Endothelial cell of umbilical vein (primary cell): ENCODE measurements around the gene AADAT. TPM values are rescaled to one million over a fixed set of nuclear protein-coding genes. Genes with fewer than 3 reads are reported as not detected.

Source experiments
- BruUV-seq: library from RNA; stranded (reverse); fragments of 400-500 nt; replicated peaks from 2 replicates; lab custom pipeline; 2021; lab: Mats Ljungman, UMichigan
- CTCF ChIA-PET: fragments of 300-600, 350-600 bp; sonication (Branson Sonifier 250); formaldehyde crosslinking; loops from one replicate; lab custom pipeline; 2021; ENCODE audit warnings: antibody characterized with exemption, inconsistent platforms; lab: Charles Lee
- POLR2A ChIA-PET: fragments of 300-600, 350-600 bp; sonication (Branson Sonifier 250); formaldehyde crosslinking; loops from one replicate; lab custom pipeline; 2021; ENCODE audit warnings: antibody characterized with exemption, inconsistent platforms; lab: Charles Lee
- DNase-seq: peaks from one replicate; pipeline ENCODE4 v3.0.0-alpha.2; 2011; ENCODE audit warnings: low read depth, low spot score
- FAIRE-seq: peaks from 2 replicates; lab custom pipeline; 2011; peaks lifted over from hg19 to GRCh38; lab: Jason Lieb, UNC
- H2AFZ ChIP-seq: 2 replicates; pipeline ENCODE4 v1.6.0; 2012; ENCODE audit warnings: low read depth, low read length, control low read depth, inconsistent platforms
- H3K27ac ChIP-seq: 2 replicates; pipeline ENCODE4 v1.5.1; 2011; ENCODE audit warnings: low read depth, mild to moderate bottlenecking, control low read depth, low read length, moderate library complexity; ENCODE audit not compliant: insufficient read depth
- H3K27me3 ChIP-seq, 2 experiments: 2 replicates each; pipeline versions ENCODE4 v1.6.0 to v1.6.1; 2011; ENCODE audit warnings: low read length in 2 of 2, mixed read lengths in 1 of 2; ENCODE audit not compliant: control insufficient read depth in 2 of 2, insufficient read depth in 2 of 2
- H3K36me3 ChIP-seq, 2 experiments: 2 replicates in 1 of 2; 3 replicates in 1 of 2; pipeline ENCODE4 v1.5.1; 2011; ENCODE audit warnings: low read length in 2 of 2, mild to moderate bottlenecking in 1 of 2, moderate library complexity in 1 of 2; ENCODE audit not compliant: control insufficient read depth in 2 of 2, insufficient read depth in 2 of 2; ENCODE audit errors: extremely low read depth in 1 of 2
- H3K4me1 ChIP-seq: 3 replicates; pipeline ENCODE4 v1.5.1; 2011; ENCODE audit warnings: mild to moderate bottlenecking, low read length; ENCODE audit not compliant: control insufficient read depth, insufficient read depth; ENCODE audit errors: extremely low read depth
- H3K4me2 ChIP-seq: 2 replicates; pipeline ENCODE4 v1.6.1; 2011; ENCODE audit warnings: low read length, control low read depth, mixed read lengths; ENCODE audit not compliant: insufficient read depth
- H3K4me3 ChIP-seq, 3 experiments: fragments of 200-600 bp in 1 of 3; sonication (generic), shearing (Covaris generic) in 1 of 3; replicated peaks in 1 of 3; 2 replicates each; pipeline ENCODE4 v1.5.1; 2011 to 2016; ENCODE audit warnings: control low read depth in 3 of 3, low read length in 3 of 3, mild to moderate bottlenecking in 2 of 3, inconsistent platforms in 1 of 3, low read depth in 1 of 3, moderate library complexity in 1 of 3; ENCODE audit not compliant: insufficient read depth in 1 of 3
- H3K79me2 ChIP-seq: 2 replicates; pipeline ENCODE4 v1.6.0; 2012; ENCODE audit warnings: low read length, inconsistent platforms; ENCODE audit not compliant: control insufficient read depth, insufficient read depth
- H3K9ac ChIP-seq: replicated peaks from 2 replicates; pipeline ENCODE3; 2011; ENCODE audit warnings: low read length, control low read depth; ENCODE audit not compliant: insufficient read depth; ENCODE audit errors: extremely low read depth
- H3K9me1 ChIP-seq: replicated peaks from 3 replicates; pipeline ENCODE4 v1.6.0; 2011; ENCODE audit warnings: mild to moderate bottlenecking, low read length; ENCODE audit not compliant: control insufficient read depth, insufficient read depth; ENCODE audit errors: extremely low read depth
- H3K9me3 ChIP-seq: replicated peaks from 2 replicates; pipeline ENCODE4 v1.5.1; 2012; ENCODE audit warnings: low read length, inconsistent platforms; ENCODE audit not compliant: control insufficient read depth, insufficient read depth
- H4K20me1 ChIP-seq: replicated peaks from 2 replicates; pipeline ENCODE3; 2011; ENCODE audit warnings: mild to moderate bottlenecking, low read length; ENCODE audit not compliant: control insufficient read depth, insufficient read depth; ENCODE audit errors: extremely low read depth
- EZH2 ChIP-seq: IDR thresholded peaks from 2 replicates; pipeline ENCODE4 v1.6.1; 2012; ENCODE audit warnings: borderline replicate concordance, low read depth, mild to moderate bottlenecking, moderate library complexity, low read length, inconsistent platforms; ENCODE audit not compliant: severe bottlenecking
- FOS ChIP-seq: IDR thresholded peaks from 2 replicates; pipeline ENCODE4 v1.6.1; 2011; ENCODE audit warnings: mild to moderate bottlenecking, low read length, moderate library complexity, borderline replicate concordance; ENCODE audit not compliant: insufficient read depth
- GATA2 ChIP-seq: IDR thresholded peaks from 2 replicates; pipeline ENCODE4 v1.7.0; 2011; ENCODE audit warnings: low read depth, mild to moderate bottlenecking, moderate library complexity, mixed read lengths, low read length; ENCODE audit not compliant: insufficient read length, insufficient read depth
- JUN ChIP-seq: IDR thresholded peaks from 2 replicates; pipeline ENCODE4 v1.6.1; 2011; ENCODE audit warnings: borderline replicate concordance, low read depth; ENCODE audit not compliant: insufficient read length, insufficient read depth
- MYC ChIP-seq: IDR thresholded peaks from one replicate; pipeline ENCODE4 v1.6.1; 2011; ENCODE audit warnings: mild to moderate bottlenecking, low read depth, low read length
- POLR2A ChIP-seq: IDR thresholded peaks from 2 replicates; pipeline ENCODE4 v1.6.1; 2012; ENCODE audit warnings: low read depth, mild to moderate bottlenecking, control low read depth, low read length
- POLR2AphosphoS5 ChIP-seq: IDR thresholded peaks from 2 replicates; pipeline ENCODE4 v1.6.1; 2012; ENCODE audit warnings: low read depth, mild to moderate bottlenecking, control low read depth, low read length, moderate library complexity; ENCODE audit not compliant: insufficient read depth
- dilution Hi-C: fragments of 300-500 bp; cut with MboI; formaldehyde crosslinking; loops from one replicate; pipeline ENCODE4 v1.15.0; 2019; ENCODE audit warnings: low sequenced_read_pairs; ENCODE audit not compliant: extremely low pct_ligation_motif_present
- intact Hi-C: fragments of 100-400 bp; cut with micrococcal nuclease; formaldehyde crosslinking; loops from one replicate; pipeline ENCODE4 v1.10.0; 2022
- polyA plus RNA-seq, 4 experiments: library from polyadenylated mRNA; depleted of rRNA in 3 of 4; stranded (reverse) in 3 of 4; unstranded in 1 of 4; fragments of >200 nt; gene quantifications; 2 replicates each; pipeline versions ENCODE4 v1.2.1 to v1.2.3, GENCODE V29; 2011 to 2012; ENCODE audit warnings: missing spikeins in 1 of 4
- total RNA-seq: library from RNA; stranded (reverse); gene quantifications from 2 replicates; pipeline ENCODE4 v1.2.3, GENCODE V29; 2021
- TF ChIP-seq, protein P1 (sequence below), 2 donors: IDR thresholded peaks; 1 replicate in 1 of 2; 2 replicates in 1 of 2; pipeline ENCODE4 v1.5.1; 2011; ENCODE audit warnings: low read length in 2 of 2, mild to moderate bottlenecking in 2 of 2, moderate library complexity in 2 of 2, control low read depth in 1 of 2, inconsistent platforms in 1 of 2, low read depth in 1 of 2; ENCODE audit not compliant: insufficient read depth in 1 of 2; ENCODE audit errors: extremely low read depth in 1 of 2
- TF ChIP-seq, protein P2 (sequence below): IDR thresholded peaks from 2 replicates; pipeline ENCODE4 v1.6.1; 2011; ENCODE audit not compliant: insufficient read depth, insufficient read length

The AADAT gene
- total and polyA plus RNA-seq, 2 donors (not counting 3 experiments of a cell fraction or from before 2014, with no cell fraction given): 1.8 to 2.5 TPM

DNA sequence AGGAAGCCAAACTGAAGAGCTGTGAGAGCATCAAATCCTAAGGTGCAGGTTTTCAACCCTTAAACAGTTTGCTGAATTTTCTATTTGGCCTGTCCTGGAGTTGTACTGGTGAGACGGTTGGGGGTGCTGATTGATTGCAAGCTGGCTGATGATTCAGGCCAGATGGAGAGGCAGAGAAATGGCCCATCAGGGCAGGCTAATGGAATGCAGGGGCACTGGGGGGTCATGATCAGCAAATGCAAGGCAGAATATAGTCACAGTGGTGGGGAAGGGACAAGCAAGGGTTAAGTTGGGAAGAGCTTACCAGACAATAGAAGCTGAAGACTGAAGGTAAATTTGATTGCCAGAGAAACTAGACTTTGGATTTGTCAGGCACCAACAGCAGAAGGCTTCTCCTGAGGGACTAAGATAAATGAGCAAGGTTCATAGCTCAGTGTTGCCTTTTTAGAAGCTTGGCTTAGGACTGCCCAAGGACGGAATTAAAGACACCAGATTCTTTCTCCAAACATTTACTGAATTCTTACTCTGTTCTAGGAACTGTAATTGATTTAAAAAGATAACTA, 4.3 kb upstream of the AADAT start:
- intact Hi-C loops: no loop called here
- H2AFZ ChIP-seq: no peak overlapping the region
- TF ChIP-seq POLR2AphosphoS5: no peak
- no peak for TF ChIP-seq FOS
- no peak for TF ChIP-seq MYC
- FAIRE-seq (no peak), DNase-seq (no peak)
- no peaks in the 10 kb centered on the region for H3K36me3 ChIP-seq
- H3K9ac ChIP-seq: no peak overlapping the region
- H3K27me3 ChIP-seq: no peaks in the 10 kb centered on the region
- H3K4me3 ChIP-seq: no peak overlapping the region
- ChIA-PET POLR2A (no interaction called here), CTCF (interaction anchor here (1.2 kb wide), 1 partner anchor 284 kb away, joined by 4 read pairs; no protein-coding TSS in a partner anchor)
- H4K20me1 ChIP-seq: no peaks in the 10 kb centered on the region
- H3K9me1 ChIP-seq: no peaks in the 10 kb centered on the region
- H3K4me2 ChIP-seq: no peak overlapping the region
- dilution Hi-C loops: no loop called here
- H3K27ac ChIP-seq: no peak overlapping the region
- no TSS peak for BruUV-seq
- H3K9me3 ChIP-seq: no peaks in the 10 kb centered on the region
- no peaks in the 10 kb centered on the region for H3K4me1 ChIP-seq
- H3K79me2 ChIP-seq: no peaks in the 10 kb centered on the region

DNA sequence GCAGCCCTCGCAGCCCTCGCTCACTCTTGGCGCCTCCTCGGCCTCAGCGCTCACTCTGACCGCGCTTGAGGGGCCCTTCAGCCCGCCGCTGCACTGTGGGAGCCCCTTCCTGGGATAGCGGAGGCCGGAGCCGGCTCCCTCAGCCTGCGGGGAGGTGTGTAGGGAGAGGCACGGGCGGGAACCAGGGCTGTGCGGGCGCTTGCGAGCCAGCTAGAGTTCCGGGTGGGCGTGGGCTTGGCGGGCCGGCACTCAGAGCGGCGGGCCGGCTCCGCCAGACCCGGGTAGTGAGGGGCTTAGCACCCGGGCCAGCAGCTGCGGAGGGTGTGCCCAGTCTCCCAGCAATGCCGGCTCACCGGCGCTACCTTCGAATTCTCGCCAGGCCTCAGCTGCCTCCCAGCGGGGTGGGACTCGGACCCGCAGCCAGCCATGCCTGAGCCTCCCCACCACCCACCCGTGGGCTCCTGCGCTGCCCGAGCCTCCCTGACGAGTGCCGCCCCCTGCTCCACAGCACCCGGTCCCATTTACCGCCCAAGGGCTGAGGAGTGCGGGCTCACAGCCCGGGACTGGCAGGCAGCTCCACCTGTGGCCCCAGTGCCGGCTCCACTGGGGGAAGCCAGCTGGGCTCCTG, 1.4 kb upstream of the AADAT start:
- no TSS peak for BruUV-seq
- H3K36me3 ChIP-seq: no peaks in the 10 kb centered on the region
- dilution Hi-C loops (no loop called here), intact Hi-C loops (no loop called here)
- no peaks in the 10 kb centered on the region for H3K79me2 ChIP-seq
- H2AFZ ChIP-seq: no peak overlapping the region
- DNase-seq (no peak), FAIRE-seq (no peak)
- no peaks in the 10 kb centered on the region for H3K9me3 ChIP-seq
- ChIA-PET POLR2A (no interaction called here), CTCF (interaction anchor here (0.6 to 3.0 kb wide), 6 partner anchors 11 to 478 kb away, joined by 3 to 19 read pairs (median 3); no protein-coding TSS in a partner anchor)
- H3K9me1 ChIP-seq: no peaks in the 10 kb centered on the region
- H3K4me2 ChIP-seq: no peak overlapping the region
- H3K27me3 ChIP-seq: no peaks in the 10 kb centered on the region
- H3K4me3 ChIP-seq: no peak overlapping the region
- H4K20me1 ChIP-seq: no peaks in the 10 kb centered on the region
- H3K27ac ChIP-seq: no peak overlapping the region
- H3K4me1 ChIP-seq: peaks cover 3% of the 10 kb centered on the region
- no peak overlapping the region for H3K9ac ChIP-seq
- TF ChIP-seq, protein P1, sequence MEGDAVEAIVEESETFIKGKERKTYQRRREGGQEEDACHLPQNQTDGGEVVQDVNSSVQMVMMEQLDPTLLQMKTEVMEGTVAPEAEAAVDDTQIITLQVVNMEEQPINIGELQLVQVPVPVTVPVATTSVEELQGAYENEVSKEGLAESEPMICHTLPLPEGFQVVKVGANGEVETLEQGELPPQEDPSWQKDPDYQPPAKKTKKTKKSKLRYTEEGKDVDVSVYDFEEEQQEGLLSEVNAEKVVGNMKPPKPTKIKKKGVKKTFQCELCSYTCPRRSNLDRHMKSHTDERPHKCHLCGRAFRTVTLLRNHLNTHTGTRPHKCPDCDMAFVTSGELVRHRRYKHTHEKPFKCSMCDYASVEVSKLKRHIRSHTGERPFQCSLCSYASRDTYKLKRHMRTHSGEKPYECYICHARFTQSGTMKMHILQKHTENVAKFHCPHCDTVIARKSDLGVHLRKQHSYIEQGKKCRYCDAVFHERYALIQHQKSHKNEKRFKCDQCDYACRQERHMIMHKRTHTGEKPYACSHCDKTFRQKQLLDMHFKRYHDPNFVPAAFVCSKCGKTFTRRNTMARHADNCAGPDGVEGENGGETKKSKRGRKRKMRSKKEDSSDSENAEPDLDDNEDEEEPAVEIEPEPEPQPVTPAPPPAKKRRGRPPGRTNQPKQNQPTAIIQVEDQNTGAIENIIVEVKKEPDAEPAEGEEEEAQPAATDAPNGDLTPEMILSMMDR (IDR thresholded peaks at IDR 0.05; ENCODE audit: extremely low read depth in 1 of 2, insufficient read depth in 1 of 2, low read depth in 1 of 2, low read length in 2 of 2): no peak
- TF ChIP-seq FOS: no peak
- TF ChIP-seq GATA2: no peak
- TF ChIP-seq MYC: no peak
- TF ChIP-seq JUN: no peak
- TF ChIP-seq POLR2A: no peak
- TF ChIP-seq, protein P2, sequence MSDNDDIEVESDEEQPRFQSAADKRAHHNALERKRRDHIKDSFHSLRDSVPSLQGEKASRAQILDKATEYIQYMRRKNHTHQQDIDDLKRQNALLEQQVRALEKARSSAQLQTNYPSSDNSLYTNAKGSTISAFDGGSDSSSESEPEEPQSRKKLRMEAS: no peak
- TF ChIP-seq EZH2: no peak
- TF ChIP-seq POLR2AphosphoS5: no peak
